Psoas muscle (tissue), 8 donors: ENCODE measurements around the gene SYK. TPM values are rescaled to one million over a fixed set of nuclear protein-coding genes. Genes with fewer than 3 reads are reported as not detected.

ENCODE experiments used
- ATAC-seq, 4 donors: fragments of 200-7000 bp; cut with Tn5 transposase; one replicate each; pipeline ENCODE4 v1.9.1; 2020; ENCODE audit warnings: moderate library complexity in 3 of 4, mild to moderate bottlenecking in 2 of 4
- DNase-seq, 2 donors: peaks; one replicate each; pipeline ENCODE4 v3.0.0-alpha.2; 2020
- H3K27ac ChIP-seq: fragments of 200-600 bp; one replicate; pipeline ENCODE4 v1.8.0; 2022
- H3K27me3 ChIP-seq, 3 donors: fragments of 200-600 bp in 1 of 3; one replicate each; pipeline versions ENCODE4 v1.6.1 to v1.8.0; 2013 to 2022; ENCODE audit warnings: low read length in 2 of 3, mild to moderate bottlenecking in 2 of 3, moderate library complexity in 1 of 3; ENCODE audit not compliant: insufficient read depth in 3 of 3
- H3K36me3 ChIP-seq, 2 donors: fragments of 200-600 bp in 1 of 2; one replicate each; pipeline versions ENCODE4 v1.6.1 to v1.8.0; 2013 to 2022; ENCODE audit warnings: low read depth in 1 of 2, mild to moderate bottlenecking in 1 of 2, moderate library complexity in 1 of 2; ENCODE audit not compliant: insufficient read depth in 1 of 2
- H3K4me1 ChIP-seq: fragments of 200-600 bp; one replicate; pipeline ENCODE4 v1.8.0; 2022
- H3K4me3 ChIP-seq: fragments of 200-600 bp; one replicate; pipeline ENCODE4 v1.8.0; 2022; ENCODE audit warnings: mild to moderate bottlenecking
- H3K9me3 ChIP-seq: fragments of 200-600 bp; one replicate; pipeline ENCODE4 v1.8.0; 2022
- WGBS, 3 donors: extraction: QIAGEN DNeasy Blood & Tissue Kit; methylation state at CpG; one replicate each; pipeline versions ENCODE4 v1.1.6 to v1.1.7; 2013; 5-methylcytosine and 5-hydroxymethylcytosine counted together
- intact Hi-C, 2 donors: fragments of 100-400 bp; cut with DNase I; formaldehyde crosslinking; loops; one replicate each; pipeline versions ENCODE4 v1.11.0 to v1.14.2; 2022
- polyA plus RNA-seq, 3 donors: library from polyadenylated mRNA; stranded (reverse); fragments of 200-250 nt; gene quantifications; one replicate each; pipeline ENCODE4 v1.2.3, GENCODE V29; 2013
- total RNA-seq, 4 donors: library from RNA; stranded (reverse); fragmentation: NEBNext Ultra II Directional in 2 of 4; extraction: Animal tissue kit (Norgen Biotek cat#: 25700) in 2 of 4; gene quantifications; one replicate each; pipeline versions ENCODE4 v1.2.1 to v1.2.4, GENCODE V29; 2021 to 2023
- TF ChIP-seq, protein P1 (sequence below): fragments of 200-600 bp; IDR thresholded peaks from one replicate; pipeline ENCODE4 v1.8.0; 2022; ENCODE audit warnings: antibody characterized with exemption
- donor health status: healthy with polysubstance abuse.
- donor health status: DM: no; HTN: no; CAD: no; lungs with moderate emphysema.
- donor health status: Bipolar disorder and iron deficiency.
- donor health status: healthy.
- donor health status: DM: yes; HTN: yes; CAD: no.
- donor health status: DM: no; HTN: no; CAD: no.
- donor health status: DM: no; HTN: no; CAD: no.
- donor health status: DM: yes; HTN: yes; CAD: no.

Gene SYK
- total and polyA plus RNA-seq, 7 donors: 0.40 to 2.8 (median 1.4) TPM

DNA sequence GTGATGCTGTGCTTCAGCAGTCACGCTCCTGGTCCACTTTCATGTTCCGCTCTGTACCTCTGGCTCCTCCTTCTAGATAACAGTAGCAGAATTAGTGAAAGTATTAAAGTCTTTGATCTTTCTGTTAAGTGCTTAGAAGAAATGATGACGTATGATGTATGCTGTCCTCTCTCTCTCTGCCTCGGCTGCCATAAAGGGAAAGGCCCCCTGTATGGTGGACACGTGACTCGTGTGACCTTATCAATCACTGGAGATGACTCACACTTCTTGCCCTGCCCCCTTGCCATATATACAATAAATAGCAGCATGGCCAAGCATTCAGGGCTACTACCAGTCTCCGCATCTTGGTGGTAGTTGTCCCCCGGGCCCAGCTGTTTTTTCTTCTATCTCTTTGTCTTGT, 100.3 kb downstream of the SYK start:
- ATAC-seq (no peak), DNase-seq (no peak)
- Histone ChIP-seq H3K27ac (no peak overlapping the region), H3K9me3 (no peaks in the 10 kb centered on the region), H3K27me3 (no peaks in the 10 kb centered on the region), H3K36me3 (no peaks in the 10 kb centered on the region), H3K4me3 (no peak overlapping the region), H3K4me1 (peaks cover 4% of the 10 kb centered on the region)
- TF ChIP-seq, protein P1, sequence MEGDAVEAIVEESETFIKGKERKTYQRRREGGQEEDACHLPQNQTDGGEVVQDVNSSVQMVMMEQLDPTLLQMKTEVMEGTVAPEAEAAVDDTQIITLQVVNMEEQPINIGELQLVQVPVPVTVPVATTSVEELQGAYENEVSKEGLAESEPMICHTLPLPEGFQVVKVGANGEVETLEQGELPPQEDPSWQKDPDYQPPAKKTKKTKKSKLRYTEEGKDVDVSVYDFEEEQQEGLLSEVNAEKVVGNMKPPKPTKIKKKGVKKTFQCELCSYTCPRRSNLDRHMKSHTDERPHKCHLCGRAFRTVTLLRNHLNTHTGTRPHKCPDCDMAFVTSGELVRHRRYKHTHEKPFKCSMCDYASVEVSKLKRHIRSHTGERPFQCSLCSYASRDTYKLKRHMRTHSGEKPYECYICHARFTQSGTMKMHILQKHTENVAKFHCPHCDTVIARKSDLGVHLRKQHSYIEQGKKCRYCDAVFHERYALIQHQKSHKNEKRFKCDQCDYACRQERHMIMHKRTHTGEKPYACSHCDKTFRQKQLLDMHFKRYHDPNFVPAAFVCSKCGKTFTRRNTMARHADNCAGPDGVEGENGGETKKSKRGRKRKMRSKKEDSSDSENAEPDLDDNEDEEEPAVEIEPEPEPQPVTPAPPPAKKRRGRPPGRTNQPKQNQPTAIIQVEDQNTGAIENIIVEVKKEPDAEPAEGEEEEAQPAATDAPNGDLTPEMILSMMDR: no peak
- WGBS, 3 donors: 87 to 90% (median 88%) methylated on average over 8 of the region's 8 CpGs
- intact Hi-C loops: no loop called here

DNA sequence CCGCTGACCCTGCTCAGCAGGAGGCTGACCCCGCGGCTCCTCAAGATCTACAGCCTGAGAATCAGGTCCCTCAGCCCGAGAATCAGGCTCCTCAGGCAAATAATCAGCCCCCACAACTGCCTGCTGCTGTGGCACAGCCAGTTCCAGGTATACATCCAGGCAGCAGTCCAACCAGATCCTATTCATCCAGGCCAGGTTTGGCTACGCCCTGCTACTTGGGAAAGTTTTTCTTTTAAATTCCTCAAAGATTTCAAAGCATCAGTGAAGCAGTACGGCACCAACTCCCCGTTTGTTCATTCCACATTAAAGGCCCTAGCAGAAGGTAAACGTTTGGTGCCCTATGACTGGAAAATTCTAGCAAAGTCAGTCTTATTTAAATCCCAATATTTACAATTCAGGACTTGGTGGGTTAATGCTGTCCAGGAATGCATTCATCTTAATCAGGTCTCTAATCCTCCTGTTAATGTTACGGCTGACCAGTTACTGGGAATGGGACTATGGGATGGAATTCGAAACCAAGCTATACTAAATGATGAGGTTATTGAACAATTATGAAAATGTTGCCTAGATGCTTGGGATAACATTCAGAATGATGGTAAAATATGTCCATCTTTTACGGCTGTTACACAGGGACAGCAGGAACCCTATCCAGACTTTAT, 102.3 kb downstream of the SYK start:
- TF ChIP-seq, protein P1: no peak
- Histone ChIP-seq H3K4me3 (no peak overlapping the region), H3K27ac (no peak overlapping the region), H3K9me3 (no peaks in the 10 kb centered on the region), H3K36me3 (no peaks in the 10 kb centered on the region), H3K4me1 (peaks cover 4% of the 10 kb centered on the region), H3K27me3 (no peaks in the 10 kb centered on the region)
- no peak for ATAC-seq
- intact Hi-C loops: no loop called here
- no peak for DNase-seq
- WGBS, 3 donors: 82 to 87% (median 86%) methylated on average over 11 of the region's 11 CpGs

DNA sequence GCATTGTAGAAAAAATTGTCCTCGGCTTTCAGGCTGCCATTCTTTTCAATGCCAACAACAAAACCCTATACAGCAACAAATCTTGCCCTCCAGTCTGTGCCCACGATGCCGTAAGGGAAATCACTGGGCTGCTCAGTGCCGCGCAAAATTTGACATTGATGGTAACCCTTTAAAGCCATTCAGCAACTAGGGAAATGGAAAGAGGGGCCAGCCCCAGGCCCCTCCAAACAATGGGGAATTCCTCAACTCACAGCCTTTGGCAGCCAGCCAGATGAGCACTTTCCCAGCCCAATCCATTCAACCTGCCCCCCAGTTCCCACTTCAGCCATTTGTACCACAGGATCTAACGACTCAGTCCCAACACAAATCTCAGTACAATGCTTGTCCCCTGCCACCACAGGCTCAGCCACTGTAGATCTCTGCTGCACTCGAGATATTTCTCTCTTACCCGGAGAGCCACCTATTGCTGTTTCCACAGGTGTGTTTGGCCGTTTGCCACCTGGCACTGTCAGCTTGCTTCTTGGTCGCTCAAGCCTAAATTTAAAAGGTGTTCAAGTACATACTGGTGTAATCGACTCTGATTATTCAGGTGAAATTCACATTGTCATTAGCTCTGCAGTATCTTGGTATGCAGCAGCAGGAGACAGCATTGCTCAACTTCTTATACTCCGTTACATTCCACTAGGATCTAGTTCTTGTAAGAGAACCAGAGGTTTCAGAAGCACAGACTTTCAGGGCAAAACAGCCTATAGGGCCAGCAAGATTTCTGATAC, 103.3 kb downstream of the SYK start:
- peaks cover 4% of the 10 kb centered on the region for H3K4me1 ChIP-seq
- ATAC-seq: no peak
- no peak for DNase-seq
- H3K9me3 ChIP-seq: no peaks in the 10 kb centered on the region
- H3K27ac ChIP-seq: no peak overlapping the region
- 73 to 77% (median 75%) methylated on average over 12 of the region's 12 CpGs for WGBS, 3 donors
- no peaks in the 10 kb centered on the region for H3K27me3 ChIP-seq
- intact Hi-C loops: no loop called here
- TF ChIP-seq, protein P1: no peak
- H3K4me3 ChIP-seq: no peak overlapping the region
- no peaks in the 10 kb centered on the region for H3K36me3 ChIP-seq

DNA sequence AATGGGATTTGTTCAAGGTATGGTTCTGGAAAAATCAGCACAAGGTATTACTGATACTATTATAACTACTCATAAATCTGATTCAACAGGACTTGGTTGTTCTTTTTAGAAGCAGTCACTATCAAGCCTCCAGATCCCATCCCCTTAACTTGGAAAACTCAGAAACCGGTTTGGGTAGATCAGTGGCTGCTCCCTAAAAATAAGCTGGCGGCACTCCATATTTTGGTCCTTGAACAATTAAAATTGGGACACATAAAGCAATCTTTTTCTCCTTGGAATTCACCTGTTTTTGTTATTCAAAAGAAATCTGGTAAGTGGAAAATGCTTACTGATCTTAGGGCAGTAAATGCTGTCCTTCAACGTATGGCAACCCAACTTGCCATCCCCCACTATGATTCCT, 104.2 kb downstream of the SYK start:
- Histone ChIP-seq H3K4me3 (no peak overlapping the region), H3K36me3 (no peaks in the 10 kb centered on the region), H3K4me1 (no peaks in the 10 kb centered on the region), H3K27ac (no peak overlapping the region), H3K27me3 (no peaks in the 10 kb centered on the region), H3K9me3 (no peaks in the 10 kb centered on the region)
- DNase-seq: no peak
- ATAC-seq: no peak
- 92 to 96% (median 96%) methylated on average over 3 of the region's 3 CpGs for WGBS, 3 donors
- intact Hi-C loops: no loop called here
- TF ChIP-seq, protein P1: no peak
